ENCODE measurements around the gene SETBP1. TPM values are rescaled to one million over a fixed set of nuclear protein-coding genes. Genes with fewer than 3 reads are reported as not detected.

The SETBP1 gene
- total and polyA plus RNA-seq, 2 of the 4 experiments (the other 2 are of a cell fraction), result 0.19 to 0.36 TPM

GRCh38 chr18:44897411-44897810, 216.7 kb downstream of the SETBP1 start:
- Histone ChIP-seq H4K8ac (ENCODE audit: low read depth in 2 of 2, low read length in 2 of 2) (no peak overlapping the region), H3K36me3 (ENCODE audit: control insufficient read depth, insufficient read depth, low read length) (no peaks in the 10 kb centered on the region), H2AK5ac (ENCODE audit: low read depth, low read length) (no peak overlapping the region), H2BK120ac (ENCODE audit: low read depth, low read length) (no peak overlapping the region), H3K14ac (replicated peaks; ENCODE audit: low read depth, low read length) (no peak overlapping the region), H3K4me3 (ENCODE audit: insufficient read depth, low read depth, low read length) (no peak overlapping the region), H3K23ac (ENCODE audit: low read depth, low read length) (no peak overlapping the region), H2AK9ac (replicated peaks; ENCODE audit: low read depth, low read length, poor library complexity) (no peak overlapping the region), H2BK5ac (ENCODE audit: low read depth, low read length, poor library complexity, severe bottlenecking) (no peak overlapping the region), H3K9ac (ENCODE audit: low read depth, low read length) (no peak overlapping the region), H2AFZ (replicated peaks; ENCODE audit: low read length, poor library complexity) (no peak overlapping the region), H3K4ac (ENCODE audit: low read depth, low read length) (no peak overlapping the region), H4K20me1 (ENCODE audit: insufficient read depth, low read length) (no peaks in the 10 kb centered on the region), H3K18ac (ENCODE audit: low read depth, low read length) (no peak overlapping the region), H4K91ac (ENCODE audit: insufficient read depth, low read depth, low read length) (no peak overlapping the region), H3K27me3 (ENCODE audit: control insufficient read depth, insufficient read depth, low read length) (no peaks in the 10 kb centered on the region), H3K9me1 (ENCODE audit: insufficient read depth, low read length) (no peaks in the 10 kb centered on the region), H3K4me1 (ENCODE audit: control insufficient read depth, insufficient read depth, low read length) (no peaks in the 10 kb centered on the region), H3K9me3 (ENCODE audit: control insufficient read depth, insufficient read depth, low read length) (no peaks in the 10 kb centered on the region), H3K27ac (ENCODE audit: insufficient read depth, low read length) (no peak overlapping the region), H3K56ac (ENCODE audit: extremely low read depth, insufficient read depth, low read length) (no peak overlapping the region), H2BK20ac (ENCODE audit: low read depth, low read length) (no peak overlapping the region), H2BK15ac (ENCODE audit: low read depth, low read length) (no peak overlapping the region), H3K4me2 (ENCODE audit: low read depth, low read length) (no peak overlapping the region), H4K5ac (ENCODE audit: low read depth, low read length) (no peak overlapping the region), H3K79me1 (ENCODE audit: low read depth in 1 of 2, low read length in 2 of 2) (no peaks in the 10 kb centered on the region)
- ATAC-seq (ENCODE audit: low read depth), result no peak
- in situ Hi-C loops (cut with MboI; ENCODE audit: low sequenced_read_pairs) (loop anchor here (25.0 kb wide), 1 partner anchor 760 kb away; no protein-coding TSS in a partner anchor), intact Hi-C loops (cut with micrococcal nuclease) (loop anchor here (5.0 to 10.0 kb wide), 2 partner anchors 733 to 1280 kb away; no protein-coding TSS in a partner anchor), dilution Hi-C loops (cut with HindIII; ENCODE audit: low sequenced_read_pairs, unreplicated experiment) (no loop called here)
- DNase-seq, result no peak
- ChIA-PET POLR2A (ENCODE audit: unreplicated experiment) (no interaction called here), CTCF (no interaction called here)
- 40% methylated on average over 1 of the region's 8 CpGs; no CpG with 5 or more reads in 1 of the 2 experiments for WGBS, 2 experiments (ENCODE audit: extremely low coverage in 2 of 2, insufficient read length in 1 of 2)
- no TSS peak for BruUV-seq (replicated peaks)
- TF ChIP-seq BHLHE40 (IDR thresholded peaks at IDR 0.05; ENCODE audit: low read depth, low read length) (no peak), RFX5 (IDR thresholded peaks at IDR 0.05; ENCODE audit: low read depth, low read length) (no peak), CTCF (conservative IDR thresholded peaks at IDR 0.05; ENCODE audit: low read depth, low read length) (no peak)

Measured in IMR-90 (cell line).